OCI-LY7 (cell line): ENCODE results near the gene KREMEN1.

Experiments
- EZH2phosphoT487 ChIP-seq: fragments of 200-600 bp; sonication (generic); IDR thresholded peaks from 2 replicates; pipeline ENCODE4 v1.6.1; 2018; ENCODE audit warnings: low read depth, borderline replicate concordance, mild to moderate bottlenecking, mixed run types, antibody characterized with exemption, low read length, moderate library complexity, mixed read lengths
- TF ChIP-seq, protein P1 (sequence below): fragments of 200-600 bp; sonication (generic); conservative IDR thresholded peaks from 2 replicates; pipeline ENCODE4 v1.5.1; 2014; ENCODE audit warnings: mild to moderate bottlenecking, antibody characterized with exemption, low read length, moderate library complexity, mixed read lengths

DNA sequence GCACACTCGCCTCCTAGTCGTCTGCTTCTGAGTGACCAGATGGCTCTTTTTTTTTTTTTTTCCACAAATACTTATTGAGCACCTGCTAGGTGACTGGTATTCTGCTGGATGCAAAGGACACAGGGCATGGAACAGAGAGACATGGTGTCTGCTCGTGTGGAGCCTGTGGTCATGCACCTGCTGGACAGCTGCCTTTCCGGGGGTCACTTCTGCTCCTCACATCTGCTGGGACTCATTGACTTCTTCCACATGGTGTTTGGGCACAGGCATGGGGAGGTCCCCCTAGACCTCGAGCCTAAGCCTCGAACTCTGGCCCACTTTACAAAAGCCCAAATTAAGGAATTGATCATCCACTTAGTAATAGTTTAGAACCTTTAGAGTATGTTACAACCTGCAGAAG, 93.3 kb downstream of the KREMEN1 start:
- TF ChIP-seq, protein P1, sequence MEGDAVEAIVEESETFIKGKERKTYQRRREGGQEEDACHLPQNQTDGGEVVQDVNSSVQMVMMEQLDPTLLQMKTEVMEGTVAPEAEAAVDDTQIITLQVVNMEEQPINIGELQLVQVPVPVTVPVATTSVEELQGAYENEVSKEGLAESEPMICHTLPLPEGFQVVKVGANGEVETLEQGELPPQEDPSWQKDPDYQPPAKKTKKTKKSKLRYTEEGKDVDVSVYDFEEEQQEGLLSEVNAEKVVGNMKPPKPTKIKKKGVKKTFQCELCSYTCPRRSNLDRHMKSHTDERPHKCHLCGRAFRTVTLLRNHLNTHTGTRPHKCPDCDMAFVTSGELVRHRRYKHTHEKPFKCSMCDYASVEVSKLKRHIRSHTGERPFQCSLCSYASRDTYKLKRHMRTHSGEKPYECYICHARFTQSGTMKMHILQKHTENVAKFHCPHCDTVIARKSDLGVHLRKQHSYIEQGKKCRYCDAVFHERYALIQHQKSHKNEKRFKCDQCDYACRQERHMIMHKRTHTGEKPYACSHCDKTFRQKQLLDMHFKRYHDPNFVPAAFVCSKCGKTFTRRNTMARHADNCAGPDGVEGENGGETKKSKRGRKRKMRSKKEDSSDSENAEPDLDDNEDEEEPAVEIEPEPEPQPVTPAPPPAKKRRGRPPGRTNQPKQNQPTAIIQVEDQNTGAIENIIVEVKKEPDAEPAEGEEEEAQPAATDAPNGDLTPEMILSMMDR: no peak
- no peak for TF ChIP-seq EZH2phosphoT487
